Esophagus squamous epithelium (tissue), 4 donors: ENCODE data around the gene GET3.

Experiments used
- POLR2A ChIP-seq, 4 donors: fragments of 450-650 bp; IDR thresholded peaks; one replicate each; pipeline ENCODE4 v1.6.1; 2017; ENCODE audit warnings: antibody characterized with exemption in 4 of 4, mild to moderate bottlenecking in 4 of 4, moderate library complexity in 3 of 4
- TF ChIP-seq, protein P1 (sequence below), 6 experiments: fragments of 450-650 bp in 4 of 6; fragments of 200-600 bp in 2 of 6; sonication (generic) in 2 of 6; IDR thresholded peaks; one replicate each; pipeline ENCODE4 v1.5.1; 2016 to 2019; ENCODE audit warnings: antibody characterized with exemption in 6 of 6, mild to moderate bottlenecking in 4 of 6, moderate library complexity in 4 of 6

DNA sequence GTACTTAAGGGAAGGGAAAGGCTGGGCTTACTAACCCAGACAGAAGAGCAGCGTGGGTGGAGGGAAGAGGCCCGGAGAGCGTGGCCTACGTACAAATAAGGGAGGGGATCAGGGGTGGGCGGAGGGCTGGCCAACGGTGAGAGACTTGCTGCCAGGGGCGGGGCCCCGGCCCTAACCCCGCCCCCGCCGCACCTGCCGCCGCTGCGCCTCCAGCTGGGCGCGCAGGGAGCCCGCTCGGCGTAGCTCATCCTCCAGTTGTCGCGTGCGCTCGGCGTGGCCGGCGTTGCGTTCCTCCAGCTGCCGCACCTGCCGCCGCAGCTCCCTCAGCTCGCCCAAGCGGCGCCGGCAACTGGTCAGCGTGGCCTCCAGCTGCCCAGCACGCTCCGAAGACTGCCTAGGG, 32.4 kb downstream of the GET3 start:
- TF ChIP-seq POLR2A (IDR thresholded peaks at IDR 0.05): no peak
- TF ChIP-seq, protein P1, sequence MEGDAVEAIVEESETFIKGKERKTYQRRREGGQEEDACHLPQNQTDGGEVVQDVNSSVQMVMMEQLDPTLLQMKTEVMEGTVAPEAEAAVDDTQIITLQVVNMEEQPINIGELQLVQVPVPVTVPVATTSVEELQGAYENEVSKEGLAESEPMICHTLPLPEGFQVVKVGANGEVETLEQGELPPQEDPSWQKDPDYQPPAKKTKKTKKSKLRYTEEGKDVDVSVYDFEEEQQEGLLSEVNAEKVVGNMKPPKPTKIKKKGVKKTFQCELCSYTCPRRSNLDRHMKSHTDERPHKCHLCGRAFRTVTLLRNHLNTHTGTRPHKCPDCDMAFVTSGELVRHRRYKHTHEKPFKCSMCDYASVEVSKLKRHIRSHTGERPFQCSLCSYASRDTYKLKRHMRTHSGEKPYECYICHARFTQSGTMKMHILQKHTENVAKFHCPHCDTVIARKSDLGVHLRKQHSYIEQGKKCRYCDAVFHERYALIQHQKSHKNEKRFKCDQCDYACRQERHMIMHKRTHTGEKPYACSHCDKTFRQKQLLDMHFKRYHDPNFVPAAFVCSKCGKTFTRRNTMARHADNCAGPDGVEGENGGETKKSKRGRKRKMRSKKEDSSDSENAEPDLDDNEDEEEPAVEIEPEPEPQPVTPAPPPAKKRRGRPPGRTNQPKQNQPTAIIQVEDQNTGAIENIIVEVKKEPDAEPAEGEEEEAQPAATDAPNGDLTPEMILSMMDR (IDR thresholded peaks at IDR 0.05): no peak
